ENCODE data around the gene AFF3.

- TF ChIP-seq POLR2A (IDR thresholded peaks at IDR 0.05) (no peak), CTCF (IDR thresholded peaks at IDR 0.05) (no peak)
Observed at GRCh38 chr2:99722476-99722875, 419.9 kb downstream of the AFF3 start.
